Cardiac fibroblast (primary cell): ENCODE data around the gene TNFAIP8L3.
"Not testable (repeated sequence)": the region's sequence is repeated elsewhere in the genome, so short reads cannot be mapped to it uniquely, and the experiment has no call there.

Experiments used
- DNase-seq, 2 donors: peaks; one replicate each; pipeline versions ENCODE4 v3.0.0 to v3.0.0-alpha.2; 2010; ENCODE audit warnings: low read depth in 2 of 2
- H3K4me3 ChIP-seq, 2 donors: replicated peaks in 1 of 2; 1 replicate in 1 of 2; 2 replicates in 1 of 2; pipeline ENCODE4 v1.5.1; 2011; ENCODE audit warnings: low read depth in 2 of 2, low read length in 2 of 2, mild to moderate bottlenecking in 2 of 2, moderate library complexity in 1 of 2
- TF ChIP-seq, protein P1 (sequence below): IDR thresholded peaks from one replicate; pipeline ENCODE4 v1.5.1; 2011; ENCODE audit warnings: low read depth, mild to moderate bottlenecking, low read length, inconsistent platforms

The TNFAIP8L3 gene

DNA sequence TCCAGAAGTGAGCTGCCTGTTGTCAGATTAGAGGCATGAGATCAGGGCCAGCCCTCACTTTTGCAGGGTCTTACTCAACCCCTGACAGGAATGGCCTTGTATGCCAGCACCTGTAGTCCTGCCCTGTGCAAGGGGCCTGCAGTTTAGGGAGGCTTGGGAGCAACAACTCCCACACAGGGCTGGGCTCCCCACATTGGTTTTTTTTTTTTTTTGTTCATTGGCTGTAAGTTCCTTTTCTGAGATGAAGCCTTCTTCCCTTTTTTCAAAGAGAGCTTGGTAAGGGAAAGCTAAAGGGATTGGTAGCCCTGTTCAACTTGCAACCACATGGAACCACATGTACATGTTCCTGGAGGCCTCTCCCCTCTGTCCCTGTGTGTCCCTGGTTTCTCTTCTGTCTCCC lies 46.4 kb downstream of the TNFAIP8L3 start:
- no peak for DNase-seq
- no peak overlapping the region for H3K4me3 ChIP-seq
- TF ChIP-seq, protein P1, sequence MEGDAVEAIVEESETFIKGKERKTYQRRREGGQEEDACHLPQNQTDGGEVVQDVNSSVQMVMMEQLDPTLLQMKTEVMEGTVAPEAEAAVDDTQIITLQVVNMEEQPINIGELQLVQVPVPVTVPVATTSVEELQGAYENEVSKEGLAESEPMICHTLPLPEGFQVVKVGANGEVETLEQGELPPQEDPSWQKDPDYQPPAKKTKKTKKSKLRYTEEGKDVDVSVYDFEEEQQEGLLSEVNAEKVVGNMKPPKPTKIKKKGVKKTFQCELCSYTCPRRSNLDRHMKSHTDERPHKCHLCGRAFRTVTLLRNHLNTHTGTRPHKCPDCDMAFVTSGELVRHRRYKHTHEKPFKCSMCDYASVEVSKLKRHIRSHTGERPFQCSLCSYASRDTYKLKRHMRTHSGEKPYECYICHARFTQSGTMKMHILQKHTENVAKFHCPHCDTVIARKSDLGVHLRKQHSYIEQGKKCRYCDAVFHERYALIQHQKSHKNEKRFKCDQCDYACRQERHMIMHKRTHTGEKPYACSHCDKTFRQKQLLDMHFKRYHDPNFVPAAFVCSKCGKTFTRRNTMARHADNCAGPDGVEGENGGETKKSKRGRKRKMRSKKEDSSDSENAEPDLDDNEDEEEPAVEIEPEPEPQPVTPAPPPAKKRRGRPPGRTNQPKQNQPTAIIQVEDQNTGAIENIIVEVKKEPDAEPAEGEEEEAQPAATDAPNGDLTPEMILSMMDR: no peak

DNA sequence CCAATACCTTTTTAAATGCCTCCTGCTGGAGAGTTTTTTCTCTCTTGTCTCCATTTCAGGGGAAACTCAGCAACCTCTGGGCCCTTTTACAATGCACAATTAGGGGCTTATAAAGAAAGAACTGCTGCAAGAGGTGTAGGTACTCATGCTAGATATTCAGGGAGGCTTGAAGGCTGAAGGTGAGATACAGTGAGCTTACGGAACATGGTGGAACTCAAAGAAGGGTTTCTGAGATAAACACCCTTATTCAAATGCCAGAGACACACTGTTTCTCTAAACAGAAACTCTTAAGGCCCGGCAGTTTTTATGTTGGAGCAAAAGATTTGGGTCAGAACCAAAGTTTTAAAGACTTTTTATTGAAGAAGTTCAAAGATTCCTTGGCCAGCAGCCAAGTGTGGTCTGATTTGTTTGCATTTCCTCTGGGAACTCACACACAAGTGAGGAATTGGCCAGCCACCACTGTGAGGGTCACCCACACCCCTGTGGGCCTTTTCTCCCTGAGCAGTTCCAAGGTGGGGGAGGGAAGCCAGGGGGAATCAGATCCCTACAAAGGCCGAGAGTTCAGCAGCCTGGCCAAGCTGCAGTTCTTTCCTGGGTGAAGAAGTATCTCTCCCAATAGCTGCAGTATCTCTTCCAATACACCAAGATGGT lies 47.8 kb downstream of the TNFAIP8L3 start:
- TF ChIP-seq, protein P1: no peak
- H3K4me3 ChIP-seq: no peak overlapping the region
- peak; percentile 29 to 56 for DNase-seq

DNA sequence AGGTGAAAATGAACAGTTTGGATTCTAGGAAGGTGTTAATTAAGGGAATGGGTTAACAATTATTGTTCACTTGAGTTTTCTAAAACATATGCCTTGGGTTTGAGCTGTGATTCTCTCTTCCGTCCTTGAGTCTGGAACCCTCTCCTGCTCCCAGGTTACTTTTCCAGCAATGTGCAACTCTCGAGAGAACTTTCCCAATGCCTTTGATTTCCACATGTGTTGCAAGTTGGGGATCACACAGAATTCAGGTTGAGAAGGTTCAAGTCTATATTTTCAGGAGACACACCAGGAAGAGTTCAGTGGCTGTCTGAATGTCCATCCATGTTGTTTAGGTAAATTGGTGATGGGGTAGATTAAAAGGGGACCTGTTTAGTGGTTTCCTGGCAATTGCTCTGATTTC lies 48.7 kb downstream of the TNFAIP8L3 start:
- DNase-seq: no peak
- H3K4me3 ChIP-seq: no peak overlapping the region
- TF ChIP-seq, protein P1: no peak

DNA sequence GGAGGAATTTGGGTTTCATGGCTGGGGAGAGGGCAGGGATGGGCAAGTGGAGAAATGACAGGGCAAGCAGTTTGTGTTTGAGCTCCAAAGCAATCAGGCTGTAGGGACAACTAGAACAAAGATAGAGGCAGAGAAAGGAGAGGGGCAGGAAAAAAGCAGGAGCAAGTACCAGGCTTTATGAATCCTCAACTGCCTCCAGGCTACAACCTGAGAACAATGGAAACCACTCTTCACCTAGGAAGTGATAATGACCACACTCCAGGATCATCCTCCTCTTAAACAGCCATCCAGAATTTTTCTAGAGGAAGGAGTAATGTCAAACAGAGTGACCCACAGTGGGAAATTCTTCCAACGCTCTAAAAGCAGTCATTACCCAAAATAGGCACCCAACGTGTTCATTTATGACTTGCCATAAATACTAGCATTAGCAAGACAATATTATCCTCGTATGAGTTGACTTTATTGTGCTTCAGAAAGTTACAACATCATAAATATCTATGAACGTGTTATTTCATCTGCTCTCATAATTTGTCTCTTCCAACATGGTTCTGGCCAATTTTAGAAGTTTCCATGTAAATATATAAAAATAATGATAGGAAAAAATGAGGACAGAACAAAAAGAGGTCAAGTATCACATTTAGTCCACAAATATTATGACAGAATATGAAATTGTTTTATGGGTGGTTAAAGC lies 50.5 kb downstream of the TNFAIP8L3 start:
- no peak overlapping the region for H3K4me3 ChIP-seq
- TF ChIP-seq, protein P1: no peak
- DNase-seq: no peak

DNA sequence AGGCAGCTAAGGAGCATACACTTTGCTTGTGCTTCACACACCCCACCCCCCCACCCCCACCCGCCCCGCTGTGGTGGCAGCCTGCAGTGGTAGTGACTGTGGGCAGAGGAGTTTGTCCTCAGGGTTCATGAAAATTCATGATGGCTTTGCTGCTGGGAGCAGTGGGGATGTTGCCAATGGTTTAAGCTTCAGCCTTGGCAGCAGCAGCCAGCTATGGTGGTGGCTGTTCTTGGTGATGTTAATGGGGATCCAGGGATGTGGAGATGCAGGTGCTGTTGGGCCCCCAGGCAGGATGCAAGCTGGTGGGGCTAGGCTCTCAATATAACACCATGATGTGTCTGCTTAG lies 55.8 kb downstream of the TNFAIP8L3 start:
- no peak for DNase-seq
- no peak overlapping the region for H3K4me3 ChIP-seq
- TF ChIP-seq, protein P1: no peak

DNA sequence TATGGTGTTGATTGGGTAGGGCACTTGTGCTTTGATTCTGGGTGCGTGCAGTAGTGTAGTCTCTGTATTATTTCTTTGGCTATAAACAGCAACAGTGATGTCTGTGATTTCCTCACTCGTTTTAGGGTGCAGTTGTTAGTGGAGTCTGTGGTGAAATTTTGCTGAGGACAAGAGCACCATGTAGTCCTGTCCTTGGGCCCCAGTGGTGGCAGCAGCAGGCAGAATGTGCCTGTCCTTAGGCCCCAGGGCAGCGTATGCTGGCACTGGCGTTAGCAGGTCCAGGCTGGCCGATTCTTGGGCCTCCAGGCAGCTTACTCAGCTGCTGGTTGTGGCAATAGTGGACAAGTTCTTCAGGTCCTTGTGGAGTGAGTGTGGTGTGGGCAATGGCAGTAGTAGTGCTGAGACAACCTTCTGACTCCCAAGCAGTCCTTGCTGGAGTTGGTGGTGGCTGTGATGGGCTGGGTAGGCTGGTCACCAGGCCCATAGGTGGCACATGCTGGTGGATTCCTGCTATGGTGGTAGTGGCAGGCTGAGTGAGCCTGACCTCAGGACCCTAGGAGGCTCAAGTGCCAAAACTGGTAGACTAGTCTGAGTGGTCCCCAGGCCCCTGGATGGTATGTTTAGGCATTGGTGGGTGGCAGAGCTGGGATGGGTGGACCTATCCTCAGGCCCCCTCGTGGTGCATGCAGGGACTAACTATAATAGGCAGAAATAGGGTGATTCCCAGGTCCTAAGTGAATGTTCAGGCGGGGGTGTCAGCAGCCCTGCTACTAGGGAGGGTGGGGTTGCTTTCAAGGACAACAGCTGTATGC lies 56.3 kb downstream of the TNFAIP8L3 start:
- TF ChIP-seq, protein P1: no peak
- no peak for DNase-seq
- H3K4me3 ChIP-seq: no peak overlapping the region

DNA sequence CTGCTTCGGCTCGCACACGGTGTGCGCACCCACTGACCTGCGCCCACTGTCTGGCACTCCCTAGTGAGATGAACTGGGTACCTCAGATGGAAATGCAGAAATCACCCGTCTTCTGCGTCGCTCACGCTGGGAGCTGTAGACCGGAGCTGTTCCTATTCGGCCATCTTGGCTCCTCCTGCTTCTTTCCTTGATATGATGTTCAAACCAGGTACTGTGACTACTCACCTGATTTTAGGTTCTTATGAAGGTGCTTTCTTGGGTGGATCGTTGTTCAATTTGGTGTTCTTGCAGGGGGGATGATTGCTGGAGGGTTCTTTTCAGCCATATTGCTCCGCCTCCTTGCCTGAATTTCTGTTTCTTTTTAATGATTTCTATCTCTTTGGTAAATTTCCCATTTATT lies 57.2 kb downstream of the TNFAIP8L3 start:
- not testable (repeated sequence) for DNase-seq, H3K4me3 ChIP-seq
